ENCODE results near the gene GDF10.

GRCh38 chr10:47335906-47336305 is 35.9 kb downstream of the GDF10 start:
- TF ChIP-seq, protein P1, sequence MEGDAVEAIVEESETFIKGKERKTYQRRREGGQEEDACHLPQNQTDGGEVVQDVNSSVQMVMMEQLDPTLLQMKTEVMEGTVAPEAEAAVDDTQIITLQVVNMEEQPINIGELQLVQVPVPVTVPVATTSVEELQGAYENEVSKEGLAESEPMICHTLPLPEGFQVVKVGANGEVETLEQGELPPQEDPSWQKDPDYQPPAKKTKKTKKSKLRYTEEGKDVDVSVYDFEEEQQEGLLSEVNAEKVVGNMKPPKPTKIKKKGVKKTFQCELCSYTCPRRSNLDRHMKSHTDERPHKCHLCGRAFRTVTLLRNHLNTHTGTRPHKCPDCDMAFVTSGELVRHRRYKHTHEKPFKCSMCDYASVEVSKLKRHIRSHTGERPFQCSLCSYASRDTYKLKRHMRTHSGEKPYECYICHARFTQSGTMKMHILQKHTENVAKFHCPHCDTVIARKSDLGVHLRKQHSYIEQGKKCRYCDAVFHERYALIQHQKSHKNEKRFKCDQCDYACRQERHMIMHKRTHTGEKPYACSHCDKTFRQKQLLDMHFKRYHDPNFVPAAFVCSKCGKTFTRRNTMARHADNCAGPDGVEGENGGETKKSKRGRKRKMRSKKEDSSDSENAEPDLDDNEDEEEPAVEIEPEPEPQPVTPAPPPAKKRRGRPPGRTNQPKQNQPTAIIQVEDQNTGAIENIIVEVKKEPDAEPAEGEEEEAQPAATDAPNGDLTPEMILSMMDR (IDR thresholded peaks at IDR 0.05): no peak
- TF ChIP-seq POLR2A (IDR thresholded peaks at IDR 0.05): no peak
